ENCODE results near the gene RAB8B. TPM values are rescaled to one million over a fixed set of nuclear protein-coding genes. Genes with fewer than 3 reads are reported as not detected.
A peak's percentile ranks its signal among the peaks of the same experiment; 100 is the strongest.

The RAB8B gene
- total and polyA plus RNA-seq, 2 donors from 2014 or later = 7.1 to 33.6 TPM

DNA sequence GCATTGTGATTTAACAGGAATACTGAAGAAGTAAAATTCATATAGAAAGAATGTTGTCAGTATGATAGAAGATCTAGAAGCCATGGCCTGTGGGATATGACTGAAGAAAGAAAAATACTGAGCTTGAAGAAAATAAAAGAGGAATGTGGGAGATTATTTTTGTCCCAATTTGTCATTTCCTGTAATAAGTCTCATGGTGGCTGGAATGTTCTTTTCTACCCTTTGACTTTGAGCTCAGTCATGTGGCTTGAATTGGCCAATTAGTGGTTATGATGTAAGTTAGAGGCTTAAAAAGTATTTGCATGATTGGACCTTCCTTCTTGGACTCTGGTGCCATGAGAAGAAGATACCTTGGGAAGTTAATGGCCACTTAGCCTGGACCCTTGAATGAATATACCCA lies 102.1 kb downstream of the RAB8B start:
- Histone ChIP-seq H3K4me3 (ENCODE audit: low read length in 3 of 3) (no peak overlapping the region), H3K9me3 (ENCODE audit: control insufficient read depth in 2 of 3, insufficient read depth in 1 of 3, low read length in 3 of 3) (no peaks in the 10 kb centered on the region), H3K27me3 (ENCODE audit: control insufficient read depth, insufficient read depth, low read length) (no peaks in the 10 kb centered on the region), H3K36me3 (ENCODE audit: control insufficient read depth in 2 of 3, insufficient read depth in 3 of 3, low read length in 3 of 3) (no peaks in the 10 kb centered on the region), H3K4me1 (ENCODE audit: control insufficient read depth in 2 of 3, insufficient read depth in 2 of 3, low read depth in 1 of 3, low read length in 3 of 3) (peaks cover 0 to 5% (median 0%) of the 10 kb centered on the region in 3 donors), H3K9ac (ENCODE audit: low read length in 3 of 3) (no peak overlapping the region), H3K27ac (ENCODE audit: low read depth in 2 of 2, low read length in 2 of 2) (peak overlapping the region; percentile 28 to 82)
- intact Hi-C loops (cut with DNase I) = no loop called here
- TF ChIP-seq, protein P1, sequence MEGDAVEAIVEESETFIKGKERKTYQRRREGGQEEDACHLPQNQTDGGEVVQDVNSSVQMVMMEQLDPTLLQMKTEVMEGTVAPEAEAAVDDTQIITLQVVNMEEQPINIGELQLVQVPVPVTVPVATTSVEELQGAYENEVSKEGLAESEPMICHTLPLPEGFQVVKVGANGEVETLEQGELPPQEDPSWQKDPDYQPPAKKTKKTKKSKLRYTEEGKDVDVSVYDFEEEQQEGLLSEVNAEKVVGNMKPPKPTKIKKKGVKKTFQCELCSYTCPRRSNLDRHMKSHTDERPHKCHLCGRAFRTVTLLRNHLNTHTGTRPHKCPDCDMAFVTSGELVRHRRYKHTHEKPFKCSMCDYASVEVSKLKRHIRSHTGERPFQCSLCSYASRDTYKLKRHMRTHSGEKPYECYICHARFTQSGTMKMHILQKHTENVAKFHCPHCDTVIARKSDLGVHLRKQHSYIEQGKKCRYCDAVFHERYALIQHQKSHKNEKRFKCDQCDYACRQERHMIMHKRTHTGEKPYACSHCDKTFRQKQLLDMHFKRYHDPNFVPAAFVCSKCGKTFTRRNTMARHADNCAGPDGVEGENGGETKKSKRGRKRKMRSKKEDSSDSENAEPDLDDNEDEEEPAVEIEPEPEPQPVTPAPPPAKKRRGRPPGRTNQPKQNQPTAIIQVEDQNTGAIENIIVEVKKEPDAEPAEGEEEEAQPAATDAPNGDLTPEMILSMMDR (IDR thresholded peaks at IDR 0.05; ENCODE audit: borderline replicate concordance, extremely low read depth, insufficient read depth) = no peak
- FAIRE-seq (no peak), DNase-seq (peak in 1 of 5 donors; percentile 60)

DNA sequence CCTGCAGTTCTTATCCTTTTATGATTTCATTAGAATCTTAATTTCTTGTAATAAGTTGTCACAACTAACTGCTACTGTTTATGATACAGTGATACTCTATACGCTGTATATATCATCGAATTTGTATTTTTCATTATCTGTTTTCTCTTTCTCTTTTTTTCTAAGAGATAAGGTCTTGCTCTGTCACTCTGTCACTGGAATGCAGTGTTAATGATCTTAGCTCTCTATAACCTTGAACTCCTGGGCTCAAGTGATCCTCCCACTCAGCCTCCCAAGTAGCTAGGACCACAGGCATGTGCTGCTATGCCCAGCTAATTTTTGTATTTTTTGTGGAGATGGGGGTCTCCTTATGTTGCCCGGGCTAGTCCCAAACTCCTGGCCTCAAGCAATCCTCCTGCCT lies 102.8 kb downstream of the RAB8B start:
- TF ChIP-seq, protein P1 (IDR thresholded peaks at IDR 0.05; ENCODE audit: borderline replicate concordance, extremely low read depth, insufficient read depth) = no peak
- DNase-seq (no peak), FAIRE-seq (no peak)
- Histone ChIP-seq H3K9me3 (ENCODE audit: control insufficient read depth in 2 of 3, insufficient read depth in 1 of 3, low read length in 3 of 3) (no peaks in the 10 kb centered on the region), H3K27ac (ENCODE audit: low read depth in 2 of 2, low read length in 2 of 2) (peak overlapping the region; percentile 28 to 82), H3K4me1 (ENCODE audit: control insufficient read depth in 2 of 3, insufficient read depth in 2 of 3, low read depth in 1 of 3, low read length in 3 of 3) (peaks cover 0 to 5% (median 0%) of the 10 kb centered on the region in 3 donors), H3K27me3 (ENCODE audit: control insufficient read depth, insufficient read depth, low read length) (no peaks in the 10 kb centered on the region), H3K9ac (ENCODE audit: low read length in 3 of 3) (no peak overlapping the region), H3K36me3 (ENCODE audit: control insufficient read depth in 2 of 3, insufficient read depth in 3 of 3, low read length in 3 of 3) (no peaks in the 10 kb centered on the region), H3K4me3 (ENCODE audit: low read length in 3 of 3) (no peak overlapping the region)
- intact Hi-C loops (cut with DNase I) = no loop called here

DNA sequence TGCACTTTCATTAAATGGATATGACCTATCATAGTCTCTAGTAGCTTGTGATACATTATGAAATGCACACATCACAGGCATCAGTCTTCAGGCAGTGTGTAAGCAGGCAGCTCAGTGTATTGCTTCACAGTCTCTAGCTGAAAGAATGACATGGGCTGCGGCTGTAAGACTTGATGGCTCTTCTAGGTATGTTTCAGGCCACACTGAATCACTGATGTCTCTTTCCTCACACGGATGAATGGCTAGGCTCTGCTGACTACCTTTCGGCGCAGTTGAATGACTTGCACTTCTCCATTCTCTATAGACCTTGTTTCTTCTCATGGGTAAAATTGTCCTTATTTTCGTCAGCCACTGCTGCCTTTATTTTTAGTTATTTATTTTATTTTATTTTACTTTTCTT lies 103.4 kb downstream of the RAB8B start:
- TF ChIP-seq, protein P1 (IDR thresholded peaks at IDR 0.05; ENCODE audit: borderline replicate concordance, extremely low read depth, insufficient read depth) = no peak
- Histone ChIP-seq H3K27me3 (ENCODE audit: control insufficient read depth, insufficient read depth, low read length) (no peaks in the 10 kb centered on the region), H3K4me1 (ENCODE audit: control insufficient read depth in 2 of 3, insufficient read depth in 2 of 3, low read depth in 1 of 3, low read length in 3 of 3) (peaks cover 0 to 5% (median 0%) of the 10 kb centered on the region in 3 donors), H3K4me3 (ENCODE audit: low read length in 3 of 3) (no peak overlapping the region), H3K36me3 (ENCODE audit: control insufficient read depth in 2 of 3, insufficient read depth in 3 of 3, low read length in 3 of 3) (no peaks in the 10 kb centered on the region), H3K9ac (ENCODE audit: low read length in 3 of 3) (no peak overlapping the region), H3K27ac (ENCODE audit: low read depth in 2 of 2, low read length in 2 of 2) (no peak overlapping the region), H3K9me3 (ENCODE audit: control insufficient read depth in 2 of 3, insufficient read depth in 1 of 3, low read length in 3 of 3) (no peaks in the 10 kb centered on the region)
- FAIRE-seq (no peak), DNase-seq (no peak)
- intact Hi-C loops (cut with DNase I) = no loop called here

DNA sequence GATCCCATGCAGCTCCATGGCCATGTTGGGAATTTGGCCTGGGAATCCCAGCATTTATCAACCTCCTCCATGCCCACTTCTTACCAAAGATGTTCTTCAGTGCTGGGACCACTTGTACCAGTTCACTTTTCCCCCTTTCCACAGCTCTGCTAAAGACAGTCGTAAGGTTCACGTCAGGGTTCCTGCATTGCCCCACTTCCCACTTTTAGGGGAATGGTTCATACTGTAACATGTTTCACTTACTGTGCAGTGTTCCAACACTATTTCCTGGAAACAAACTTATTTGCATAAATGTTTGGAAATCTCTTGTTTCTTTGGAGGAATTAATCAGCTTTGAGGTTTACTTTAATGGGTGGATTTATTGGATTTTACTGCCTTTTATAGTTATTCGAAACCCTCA lies 105.0 kb downstream of the RAB8B start:
- Histone ChIP-seq H3K36me3 (ENCODE audit: control insufficient read depth in 2 of 3, insufficient read depth in 3 of 3, low read length in 3 of 3) (no peaks in the 10 kb centered on the region), H3K27ac (ENCODE audit: low read depth in 2 of 2, low read length in 2 of 2) (peak overlapping the region in 1 of 2 donors; percentile 48), H3K27me3 (ENCODE audit: control insufficient read depth, insufficient read depth, low read length) (no peaks in the 10 kb centered on the region), H3K4me1 (ENCODE audit: control insufficient read depth in 2 of 3, insufficient read depth in 2 of 3, low read depth in 1 of 3, low read length in 3 of 3) (peaks cover 0 to 5% (median 0%) of the 10 kb centered on the region in 3 donors), H3K4me3 (ENCODE audit: low read length in 3 of 3) (no peak overlapping the region), H3K9me3 (ENCODE audit: control insufficient read depth in 2 of 3, insufficient read depth in 1 of 3, low read length in 3 of 3) (no peaks in the 10 kb centered on the region), H3K9ac (ENCODE audit: low read length in 3 of 3) (no peak overlapping the region)
- intact Hi-C loops (cut with DNase I) = no loop called here
- TF ChIP-seq, protein P1 (IDR thresholded peaks at IDR 0.05; ENCODE audit: borderline replicate concordance, extremely low read depth, insufficient read depth) = no peak
- DNase-seq (no peak), FAIRE-seq (no peak)
